COLO829 (cell line): ENCODE data around the gene CAPN5.

Experiments used
- DNase-seq: peaks from one replicate; pipeline ENCODE4 v3.0.0; 2012; ENCODE audit warnings: low spot score

CAPN5 gene

DNA sequence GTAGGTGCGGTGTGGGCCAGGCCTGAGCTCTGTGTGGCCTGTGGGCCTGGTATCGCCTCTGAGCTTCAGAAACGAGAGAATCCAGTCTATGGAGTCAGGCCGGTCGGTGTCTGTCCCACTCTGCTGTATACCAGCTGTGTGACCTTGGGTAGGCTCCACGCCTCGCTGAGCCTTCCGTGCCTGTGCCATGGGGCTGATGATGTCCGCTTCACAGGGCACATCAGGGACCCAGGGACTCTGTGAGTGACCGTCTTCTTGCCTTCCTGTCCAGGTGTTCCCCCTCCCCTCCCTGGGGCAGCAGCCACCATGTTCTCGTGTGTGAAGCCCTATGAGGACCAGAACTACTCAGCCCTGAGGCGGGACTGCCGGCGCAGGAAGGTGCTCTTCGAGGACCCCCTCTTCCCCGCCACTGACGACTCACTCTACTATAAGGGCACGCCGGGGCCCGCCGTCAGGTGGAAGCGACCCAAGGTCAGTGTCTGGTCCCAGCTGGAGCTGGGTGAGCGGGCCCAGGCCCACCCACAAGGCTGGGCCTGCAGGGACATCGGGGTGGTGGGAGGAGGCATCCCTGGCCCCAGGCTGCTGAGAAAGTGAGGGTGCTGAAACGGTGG lies 17.9 kb downstream of the CAPN5 start:
- DNase-seq: no peak

DNA sequence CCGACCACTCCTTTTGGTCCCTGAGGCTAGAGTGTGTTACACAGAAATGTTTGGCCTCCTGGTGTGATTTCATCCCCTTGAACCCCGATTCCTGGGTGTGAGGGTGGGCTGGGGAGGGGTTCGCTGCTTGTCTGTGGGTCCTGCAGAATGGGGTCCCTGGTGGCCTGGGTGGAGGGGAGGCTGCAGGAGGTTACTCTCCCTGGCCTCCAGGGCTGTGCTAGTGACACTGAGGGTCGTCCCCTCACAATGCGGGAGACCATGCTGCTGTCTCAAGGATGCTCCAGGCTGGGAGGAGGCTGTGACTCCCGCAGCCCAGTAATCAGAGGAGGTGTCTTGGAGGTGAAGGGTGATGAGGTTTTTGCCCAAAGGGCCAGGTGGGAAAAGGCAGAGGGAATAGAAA lies 18.9 kb downstream of the CAPN5 start:
- no peak for DNase-seq

DNA sequence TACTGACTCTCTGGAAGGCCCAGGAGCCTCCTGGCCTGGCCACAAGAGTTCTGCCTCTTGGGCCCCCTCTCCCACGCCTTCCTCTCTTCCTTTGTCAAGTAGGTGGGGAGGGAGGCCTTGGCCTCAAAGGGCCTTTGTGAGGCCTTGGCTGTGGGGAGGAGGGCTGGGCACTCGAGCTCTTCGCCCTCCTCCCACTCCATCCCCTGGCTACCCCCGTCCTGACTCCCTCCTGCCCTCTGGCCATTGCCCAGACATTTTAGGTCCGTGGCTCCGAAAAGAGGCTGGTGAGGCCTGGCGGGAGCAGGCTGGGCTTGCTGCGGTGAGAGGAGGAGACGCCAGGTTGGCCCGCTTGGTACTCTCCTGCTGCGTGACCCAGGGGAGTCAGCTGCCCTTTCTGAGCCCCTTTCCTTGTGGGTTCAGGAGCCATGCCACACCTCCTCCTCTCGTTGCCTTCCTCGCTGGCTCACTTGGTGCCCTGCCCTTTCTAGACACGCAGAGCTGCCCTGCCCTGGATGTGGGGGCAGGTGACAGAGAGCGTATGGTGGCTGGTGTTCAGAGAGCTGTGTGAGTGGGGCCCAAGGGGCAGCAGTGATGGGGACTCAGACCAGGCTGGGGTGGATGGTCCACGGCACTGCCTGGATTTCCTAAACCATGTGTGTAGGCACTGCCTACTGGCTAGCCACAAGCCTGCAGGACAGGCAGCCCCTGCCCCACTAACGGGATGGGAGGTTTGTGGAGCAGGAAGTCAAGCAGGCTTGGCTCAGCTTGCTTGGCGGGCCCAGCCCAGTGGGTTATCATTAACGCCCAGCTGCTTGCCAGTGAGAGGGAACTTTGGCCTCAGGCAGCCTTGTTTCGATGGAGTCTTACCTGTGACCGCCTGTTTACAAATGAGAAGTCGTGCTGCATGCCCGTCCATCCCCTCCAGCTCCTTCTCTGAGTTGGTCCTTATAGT lies 20.0 kb downstream of the CAPN5 start:
- peak; percentile 82 for DNase-seq

DNA sequence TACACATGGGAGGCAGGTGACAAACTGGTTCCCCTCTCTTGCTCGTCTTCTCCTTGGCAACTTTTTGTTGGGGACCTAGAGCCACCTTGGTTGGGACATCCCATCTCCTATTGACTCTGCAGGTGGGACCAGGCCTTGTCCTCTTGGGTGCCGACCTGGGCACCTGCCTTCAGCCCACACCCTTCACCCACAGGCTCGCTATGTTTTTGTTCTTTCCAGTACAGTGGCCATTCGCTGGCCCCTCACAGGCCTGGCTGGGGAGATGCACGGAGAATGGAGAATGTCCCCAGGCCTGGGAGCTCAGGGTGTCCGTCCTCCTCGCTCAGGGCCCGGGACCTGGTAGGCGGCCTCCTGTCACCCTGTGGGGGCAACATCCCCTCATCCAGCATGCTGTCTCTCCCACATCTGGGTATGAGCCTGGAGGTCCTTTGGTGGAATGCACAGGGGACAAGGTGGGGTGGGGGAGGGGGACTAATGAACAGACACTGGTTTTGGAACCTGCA lies 21.0 kb downstream of the CAPN5 start:
- DNase-seq: no peak

DNA sequence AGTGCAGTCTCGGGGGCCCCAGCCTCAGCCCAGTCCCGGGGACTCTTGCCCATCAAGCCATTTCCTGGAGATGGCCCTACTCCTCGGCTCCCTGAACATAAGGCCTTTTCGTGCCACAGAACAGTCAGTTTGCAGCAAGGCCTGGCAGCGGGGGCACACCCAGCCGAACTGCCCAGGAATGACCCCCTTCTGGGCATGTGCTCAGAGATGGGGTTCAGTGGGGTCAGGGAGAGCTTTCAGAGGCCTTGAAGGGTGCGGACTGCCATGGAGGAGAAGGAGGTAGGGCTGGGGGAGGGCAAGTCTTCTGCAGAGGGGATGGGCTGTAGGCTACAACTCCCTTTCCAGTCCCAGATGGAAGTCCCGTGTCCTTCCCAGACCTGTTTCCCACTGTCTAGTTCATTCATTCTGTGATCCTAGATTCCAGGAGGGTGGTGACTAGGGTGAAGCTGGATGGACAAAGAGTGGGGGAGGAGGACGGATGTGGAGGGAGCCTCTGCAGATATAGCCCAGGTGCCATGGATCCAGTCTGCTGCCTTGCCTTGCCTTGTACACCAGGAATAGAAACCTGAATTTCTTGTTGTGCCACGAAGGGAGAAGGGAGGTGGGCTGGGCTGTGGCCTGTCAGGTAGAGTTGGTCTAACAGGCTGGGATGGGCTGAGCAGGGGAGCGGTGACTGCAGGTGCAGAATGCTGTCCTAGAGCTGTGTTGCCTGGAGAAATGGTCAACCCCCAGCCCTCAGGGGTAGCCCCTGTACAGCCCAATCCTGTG lies 21.6 kb downstream of the CAPN5 start:
- DNase-seq: no peak

DNA sequence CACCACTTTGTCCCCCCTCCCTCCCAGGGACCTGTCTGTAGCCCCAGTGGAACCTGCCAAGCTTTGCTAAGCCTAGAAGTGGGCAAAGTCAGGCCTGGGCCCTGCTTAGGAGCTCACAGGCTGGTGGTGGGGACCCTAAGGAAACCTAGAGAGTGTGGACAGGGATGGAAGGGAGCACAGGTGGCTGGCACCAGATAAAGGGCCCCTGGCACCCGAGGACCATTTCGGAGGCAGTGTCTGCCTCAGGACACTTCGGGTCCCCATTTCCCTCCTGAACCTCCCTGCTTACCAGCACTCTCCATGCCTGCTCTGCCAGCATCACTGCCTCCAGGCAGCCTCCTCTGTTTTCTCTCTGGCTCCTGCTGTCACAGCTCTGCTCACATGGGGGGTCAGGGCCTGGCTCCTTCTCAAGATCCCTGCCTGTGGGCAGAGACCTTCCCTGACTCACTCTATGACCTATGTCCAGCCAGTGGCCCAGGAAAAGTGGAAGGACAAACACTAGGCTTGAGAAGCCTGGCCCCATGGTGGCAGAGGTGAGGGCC lies 22.3 kb downstream of the CAPN5 start:
- no peak for DNase-seq

DNA sequence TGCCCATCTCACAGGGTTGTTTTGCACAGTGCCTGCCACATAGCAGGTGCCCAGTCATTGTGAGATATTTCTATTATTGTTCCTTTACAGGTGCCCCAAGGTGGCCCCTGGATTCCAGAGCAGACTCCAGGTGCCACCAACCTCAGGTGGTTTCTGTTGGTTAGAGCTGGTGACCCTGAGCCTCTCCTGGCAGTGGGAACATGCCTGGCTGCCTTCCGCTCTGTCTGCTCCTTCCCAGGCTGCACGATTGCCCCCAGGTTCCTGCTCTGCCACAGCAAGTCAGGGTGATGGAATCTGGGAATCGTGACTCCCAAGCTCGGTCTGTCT lies 23.2 kb downstream of the CAPN5 start:
- DNase-seq: no peak

DNA sequence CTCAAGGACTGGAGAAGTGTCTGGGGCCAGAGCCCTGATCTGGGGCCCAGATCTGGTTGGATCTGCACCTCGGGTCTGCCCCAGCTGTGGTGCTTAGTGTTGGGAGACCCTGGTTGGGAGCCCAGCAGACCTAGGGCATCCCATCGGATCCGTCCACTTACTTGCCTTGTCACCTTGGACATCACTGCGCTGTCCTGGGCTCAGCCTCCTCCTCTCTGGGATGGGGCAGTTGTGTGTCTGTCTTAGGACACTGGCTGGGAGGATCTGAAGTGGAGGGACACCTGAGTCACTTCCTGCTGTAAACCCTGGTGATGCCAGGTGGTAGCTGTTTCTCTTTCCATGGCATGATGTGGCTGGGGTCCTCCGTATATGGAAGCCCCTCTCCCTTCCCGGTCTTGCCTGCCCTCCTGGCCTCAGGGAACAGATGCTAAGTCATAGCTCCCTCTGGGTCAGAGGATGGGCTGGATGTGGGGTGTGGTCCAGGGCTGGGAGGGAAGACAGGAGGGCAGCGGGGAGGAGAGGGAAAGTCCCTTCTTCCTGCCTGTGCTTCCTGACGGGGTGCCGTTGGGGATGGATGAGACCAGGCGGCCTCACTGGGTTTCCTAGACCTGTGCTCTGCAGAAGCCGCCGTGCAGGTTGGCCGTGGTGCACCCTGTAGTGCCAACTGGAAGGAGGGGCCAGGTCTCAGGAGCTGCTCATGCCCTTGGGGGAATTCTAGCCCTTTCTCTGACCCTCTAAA lies 23.8 kb downstream of the CAPN5 start:
- no peak for DNase-seq

DNA sequence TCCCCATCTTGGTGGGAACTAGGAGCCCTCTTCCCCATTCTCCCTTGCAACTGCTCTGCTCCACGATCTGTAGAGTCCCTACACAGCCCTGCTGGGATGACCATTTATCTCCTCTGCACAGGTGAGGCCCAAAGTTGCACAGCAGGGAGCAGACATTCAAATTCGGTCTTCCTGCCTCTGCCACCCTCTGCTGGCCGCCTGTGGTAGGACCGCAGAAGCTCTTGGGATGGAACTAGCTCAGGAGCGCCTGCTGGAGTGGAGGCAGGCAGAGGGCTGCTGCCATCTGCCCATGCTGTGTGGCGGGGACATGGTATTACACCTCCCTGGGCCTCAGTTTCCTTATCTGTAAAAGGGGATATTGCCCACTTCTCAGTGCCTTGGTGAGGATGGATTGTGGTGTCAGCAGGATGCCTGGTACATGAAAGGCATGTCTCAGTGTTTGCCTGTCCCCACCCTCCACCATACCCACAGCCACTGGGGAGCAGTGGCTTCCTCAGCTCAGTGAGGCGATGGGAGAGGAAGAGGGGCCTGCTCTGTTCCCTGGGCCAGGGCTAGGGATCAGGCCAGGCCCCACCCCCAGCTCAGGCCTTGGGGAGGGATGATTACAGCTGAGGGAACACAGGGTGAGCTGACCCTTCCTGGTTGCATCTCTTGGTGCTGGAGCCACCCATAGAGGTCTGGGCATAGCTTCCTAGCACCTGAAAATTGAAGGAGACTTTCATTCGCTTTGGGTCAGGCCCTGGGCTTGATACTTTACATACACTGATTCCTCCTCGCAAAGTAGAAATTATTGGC lies 24.6 kb downstream of the CAPN5 start:
- DNase-seq: peak; percentile 64

DNA sequence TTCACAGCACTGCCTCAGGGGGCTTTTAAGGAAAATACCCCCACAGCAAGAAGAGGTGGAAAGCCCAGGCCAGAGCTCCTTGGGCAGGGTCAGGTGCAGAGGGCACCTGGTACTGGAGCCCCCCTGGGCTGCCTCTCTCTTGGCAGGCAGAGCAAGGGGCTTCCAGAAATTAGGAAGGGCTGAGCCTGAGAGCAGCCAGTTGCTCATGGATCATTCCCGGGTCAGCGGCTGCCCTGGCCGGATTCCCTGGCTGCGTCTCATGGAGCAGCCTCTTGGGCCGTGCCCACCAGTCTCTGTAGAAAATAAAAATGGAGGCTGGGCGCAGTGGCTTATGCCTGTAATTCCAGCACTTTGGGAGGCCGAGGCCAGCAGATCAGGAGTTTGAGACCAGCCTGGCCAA lies 25.6 kb downstream of the CAPN5 start:
- no peak for DNase-seq

DNA sequence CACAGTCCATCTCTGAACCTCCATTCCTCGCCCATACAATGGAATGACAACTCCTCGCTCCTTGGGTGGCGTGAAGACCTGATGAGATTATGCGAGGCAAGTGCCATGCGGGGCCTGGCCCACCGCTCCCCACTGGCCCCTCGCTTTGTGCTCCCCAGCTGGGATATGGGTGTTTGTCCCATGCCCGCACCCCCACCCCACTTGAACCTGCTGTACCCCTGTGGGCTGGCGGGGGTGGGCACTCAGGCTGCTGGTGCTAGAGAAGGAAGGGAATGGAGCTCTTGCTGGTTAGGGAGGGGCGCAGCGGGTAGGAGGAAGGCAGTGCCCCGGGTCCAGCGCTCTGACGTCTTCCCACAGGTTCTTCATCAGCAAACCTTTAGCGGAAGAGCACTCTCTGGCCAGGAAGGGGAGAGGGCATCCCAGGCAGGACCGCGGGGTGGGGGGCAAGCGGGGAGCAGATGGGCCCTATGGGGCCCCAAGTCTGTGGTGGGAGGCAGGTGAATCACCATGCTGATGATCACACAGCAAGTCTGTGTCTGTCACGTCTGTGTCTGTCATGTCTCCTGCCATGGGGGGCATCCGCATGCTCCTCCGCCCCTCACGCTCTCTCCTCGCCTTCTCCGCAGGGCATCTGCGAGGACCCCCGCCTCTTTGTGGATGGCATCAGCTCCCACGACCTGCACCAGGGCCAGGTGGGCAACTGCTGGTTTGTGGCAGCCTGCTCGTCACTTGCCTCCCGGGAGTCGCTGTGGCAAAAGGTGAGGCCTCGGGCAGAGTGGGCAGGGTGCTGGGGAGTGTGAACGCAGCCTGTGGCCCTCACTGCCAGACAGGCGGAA lies 26.5 kb downstream of the CAPN5 start:
- no peak for DNase-seq

DNA sequence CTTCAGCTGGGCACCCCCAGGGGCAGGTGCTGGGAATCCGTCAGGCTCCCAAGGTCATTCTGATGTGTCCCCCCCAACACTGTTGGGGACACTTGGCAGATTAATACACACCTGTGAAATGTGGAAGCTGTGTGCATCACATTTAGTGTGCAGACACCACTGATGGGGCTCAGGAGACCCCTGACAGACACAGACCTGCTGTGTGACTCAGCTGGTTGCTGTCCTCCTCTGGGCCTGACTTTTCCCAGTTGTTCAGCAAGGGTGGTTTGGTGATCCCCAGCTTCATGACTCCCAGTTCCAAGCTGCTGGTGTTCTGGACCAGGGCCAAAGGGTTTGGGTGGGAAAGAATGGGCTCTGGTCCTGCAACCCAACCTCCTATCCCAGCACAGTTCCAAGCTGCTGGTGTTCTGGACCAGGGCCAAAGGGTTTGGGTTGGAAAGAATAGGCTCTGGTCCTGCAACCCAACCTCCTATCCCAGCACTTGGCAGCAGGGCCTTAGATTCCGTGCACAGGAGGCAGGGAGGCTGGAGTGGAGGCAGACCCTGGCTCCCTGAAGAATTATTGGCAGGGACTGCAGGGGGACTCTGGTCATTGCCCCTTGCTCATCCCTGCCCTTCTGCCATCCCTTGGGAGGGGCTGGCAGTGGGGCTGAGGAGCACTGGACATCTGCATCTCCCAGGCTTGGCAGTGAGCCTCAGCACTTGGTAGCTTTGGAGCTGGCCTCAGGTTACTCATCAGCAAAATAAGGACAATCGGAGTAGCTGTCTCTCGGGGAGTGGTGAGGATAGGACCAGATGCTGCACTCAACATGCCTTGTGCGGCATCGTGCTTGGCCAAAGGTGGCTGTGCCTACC lies 27.4 kb downstream of the CAPN5 start:
- no peak for DNase-seq

DNA sequence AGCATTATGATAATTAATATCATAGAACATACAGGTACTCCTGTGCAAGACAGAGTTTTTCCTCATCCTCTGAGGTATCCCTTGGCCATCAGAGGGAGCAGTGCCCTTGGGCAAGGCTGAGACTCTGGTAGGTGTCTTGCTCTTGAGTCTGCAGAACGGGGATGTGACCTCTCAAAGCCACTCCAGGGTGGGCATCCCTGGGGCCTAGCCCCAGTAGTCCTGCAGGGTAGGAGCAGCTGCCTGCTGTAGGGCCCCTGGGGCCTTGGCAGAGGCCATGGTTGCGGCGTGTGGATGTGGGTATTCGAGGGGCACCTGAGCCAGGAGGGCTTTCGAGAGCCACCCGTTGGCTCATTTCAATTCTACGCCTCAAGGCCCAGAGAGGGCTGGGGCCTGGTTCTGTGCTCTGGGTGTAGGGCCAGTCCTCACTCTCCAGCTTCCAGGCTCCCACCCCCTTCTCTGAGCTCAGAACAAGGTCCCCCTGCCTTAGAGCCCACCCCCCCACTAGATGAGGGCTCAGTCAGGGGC lies 28.1 kb downstream of the CAPN5 start:
- DNase-seq: no peak

DNA sequence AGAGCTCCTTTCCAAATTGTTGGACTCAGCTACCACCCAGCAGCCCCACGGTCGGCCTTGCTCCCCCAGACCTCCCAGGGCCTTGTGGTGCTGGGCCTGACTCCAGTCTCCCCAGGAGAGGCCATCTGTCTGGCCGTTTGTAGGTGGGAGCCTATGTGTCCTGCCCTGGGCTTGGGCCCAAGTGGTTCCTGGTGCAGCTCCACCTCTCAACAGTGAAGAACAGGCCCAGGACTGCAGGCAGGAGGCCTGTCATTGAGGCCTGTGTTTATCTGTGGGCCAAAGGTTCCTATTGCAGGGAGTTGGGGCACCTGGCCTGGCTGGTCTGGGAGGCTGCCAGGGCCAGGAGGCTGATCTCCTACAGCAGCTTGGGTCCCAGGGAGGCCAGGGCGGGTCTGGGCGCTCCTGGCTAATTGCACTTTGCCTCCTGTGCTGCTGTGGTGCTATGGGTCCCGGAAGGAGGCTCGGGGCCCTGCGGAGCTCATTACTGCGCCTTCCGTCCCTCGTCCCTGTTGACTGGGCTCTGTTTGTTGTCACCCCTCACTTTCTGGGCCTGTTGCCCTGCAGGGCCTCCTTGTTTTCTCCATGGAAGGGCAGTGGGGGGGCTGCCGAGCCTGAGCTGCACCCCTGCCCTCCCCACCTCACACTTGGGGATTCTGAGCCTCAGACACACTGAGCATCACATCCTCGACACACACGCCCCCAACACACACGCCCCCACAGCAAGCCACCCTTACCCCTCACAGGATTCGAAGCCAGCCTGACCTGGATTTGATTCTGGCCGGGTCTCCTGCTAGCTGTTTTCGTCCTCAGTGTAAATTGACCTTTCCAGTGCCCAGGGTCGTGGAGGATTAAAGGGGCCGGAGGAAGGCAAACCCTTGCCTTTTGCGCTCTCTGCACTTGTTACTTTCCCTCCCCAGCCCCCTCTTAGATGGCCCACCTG lies 29.1 kb downstream of the CAPN5 start:
- DNase-seq: no peak

DNA sequence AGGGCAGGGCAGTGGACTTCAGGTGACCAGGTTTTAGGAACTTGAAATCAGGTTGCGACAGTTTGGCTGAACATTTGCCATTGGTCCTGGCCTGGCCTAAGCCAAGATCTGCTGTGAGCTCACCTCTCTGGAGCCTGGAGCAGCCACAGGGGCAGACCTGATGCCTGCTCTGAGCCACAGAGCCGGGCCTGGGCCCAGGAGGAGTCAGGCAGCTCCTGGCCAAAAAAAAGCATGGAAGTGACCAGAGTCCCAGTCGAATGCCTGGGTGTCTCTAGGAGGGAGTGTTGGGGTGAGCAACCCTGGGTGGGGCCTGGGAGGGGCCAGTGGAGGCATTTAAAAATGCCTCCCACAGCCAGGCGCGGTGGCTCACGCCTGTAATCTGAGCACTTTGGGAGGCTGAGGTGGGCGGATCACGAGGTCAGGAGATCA lies 29.8 kb downstream of the CAPN5 start:
- no peak for DNase-seq

DNA sequence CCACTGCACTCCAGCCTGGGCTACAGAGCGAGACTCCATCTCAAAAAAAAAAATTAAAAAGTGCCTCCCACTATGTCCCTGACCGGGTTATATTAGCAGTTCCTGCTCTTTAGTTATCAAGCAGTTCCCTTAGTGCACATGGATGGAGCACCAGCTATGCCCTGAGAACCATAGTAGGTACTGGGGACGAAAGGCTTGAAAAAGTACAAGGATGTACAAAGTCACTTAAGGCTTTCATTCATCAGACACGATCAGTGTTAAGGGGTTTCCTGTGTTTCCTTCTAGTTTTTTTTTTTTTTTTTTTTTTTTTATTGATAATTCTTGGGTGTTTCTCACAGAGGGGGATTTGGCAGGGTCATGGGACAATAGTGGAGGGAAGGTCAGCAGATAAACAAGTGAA lies 30.4 kb downstream of the CAPN5 start:
- peak; percentile 35 for DNase-seq

DNA sequence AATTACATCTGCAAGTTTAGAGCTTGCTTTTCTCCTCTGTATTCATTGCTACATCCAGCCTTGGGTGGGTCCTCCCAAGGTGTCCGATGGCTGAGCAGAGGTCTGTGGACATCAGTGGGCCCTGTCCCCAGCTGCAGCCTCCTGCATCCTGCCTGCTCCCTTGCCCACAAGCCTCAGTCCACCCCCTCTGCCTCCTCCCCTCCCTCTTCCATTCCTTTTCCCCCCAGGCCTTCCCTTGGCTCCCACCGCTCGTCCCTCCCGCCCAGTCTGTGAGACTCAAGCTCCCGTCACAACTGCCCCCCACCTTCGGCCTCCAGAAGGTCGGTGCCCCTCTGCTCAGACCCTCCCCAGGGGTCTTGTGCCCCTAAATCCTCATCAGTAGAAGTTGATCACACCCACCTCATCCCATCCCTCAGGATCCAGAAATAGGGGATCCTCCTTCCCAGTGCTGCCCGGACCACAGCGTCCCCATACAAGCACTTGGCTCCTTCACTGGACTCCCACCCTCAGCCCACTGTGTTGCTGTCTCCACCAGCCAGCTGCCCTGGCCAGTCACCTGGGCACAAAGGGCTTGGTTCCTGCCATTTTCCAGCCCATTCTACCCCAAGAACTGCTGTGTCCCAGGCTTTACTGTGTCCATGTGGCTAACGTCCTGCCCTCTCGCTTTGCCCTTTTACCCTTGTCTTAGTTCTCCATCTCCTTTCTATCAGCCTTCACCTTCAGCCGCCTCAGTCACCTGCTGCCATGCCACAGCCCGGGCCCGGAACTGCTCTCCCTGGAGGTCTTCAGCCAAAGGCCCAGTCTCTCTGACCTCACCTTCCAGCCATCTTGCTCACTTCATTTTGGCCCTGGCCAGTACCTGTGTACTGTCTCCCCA lies 33.6 kb downstream of the CAPN5 start:
- no peak for DNase-seq
